NCI-H2196 (cell line): ENCODE data around the gene CFP.
"Not testable (repeated sequence)": the region's sequence is repeated elsewhere in the genome, so short reads cannot be mapped to it uniquely, and the experiment has no call there.

Source experiments
- DNase-seq: peaks from one replicate; lab custom pipeline; 2025; ENCODE audit not compliant: unreplicated experiment; lab: John Stamatoyannopoulos, UW

Gene CFP

DNA sequence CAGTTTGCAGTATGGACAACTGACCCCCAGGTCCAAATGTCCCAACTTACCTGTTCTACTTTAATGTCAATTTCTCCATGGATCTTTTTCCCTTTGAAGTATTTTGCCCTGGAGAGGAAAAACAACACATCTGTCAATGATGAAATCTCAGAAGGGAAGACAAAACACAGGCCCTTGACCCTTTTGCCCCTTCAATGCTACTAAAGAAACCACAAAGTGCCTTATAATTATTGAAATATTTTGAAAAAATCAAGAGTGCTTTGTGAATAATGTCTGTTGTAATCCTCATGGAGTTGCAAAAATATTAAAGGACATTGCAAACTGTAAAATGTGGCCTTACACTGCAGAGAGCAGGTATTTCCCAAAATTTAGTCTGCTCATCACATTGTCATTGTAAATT, 22.6 kb downstream of the CFP start:
- no peak for DNase-seq

GRCh38 chrX:47605024-47605423, 24.7 kb downstream of the CFP start:
- DNase-seq: no peak

GRCh38 chrX:47603125-47603524, 26.6 kb downstream of the CFP start:
- not testable (repeated sequence) for DNase-seq

DNA sequence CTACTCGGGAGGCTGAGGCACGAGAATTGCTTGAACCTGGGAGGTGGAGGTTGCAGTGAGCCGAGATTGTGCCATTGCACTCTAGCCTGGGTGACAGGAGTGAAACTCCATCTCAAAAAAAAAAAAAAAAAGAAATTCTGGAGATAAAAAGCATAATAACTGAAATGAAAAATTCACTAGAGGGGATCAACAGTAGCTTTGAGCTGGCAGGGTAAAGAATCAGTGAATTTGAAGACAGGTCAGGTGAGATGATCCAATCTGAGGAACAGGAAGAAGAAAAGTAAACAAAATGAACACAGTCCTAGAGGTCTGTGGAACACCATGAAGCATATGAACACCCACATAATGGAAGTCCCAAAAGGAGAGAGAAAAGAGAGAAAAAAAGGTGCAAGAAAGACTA, 32.5 kb downstream of the CFP start:
- no peak for DNase-seq

- DNase-seq: no peak
These were observed 33.5 kb downstream of the CFP start for GRCh38 chrX:47596256-47596655.

GRCh38 chrX:47595716-47596251, 33.9 kb downstream of the CFP start:
- DNase-seq: no peak

DNA sequence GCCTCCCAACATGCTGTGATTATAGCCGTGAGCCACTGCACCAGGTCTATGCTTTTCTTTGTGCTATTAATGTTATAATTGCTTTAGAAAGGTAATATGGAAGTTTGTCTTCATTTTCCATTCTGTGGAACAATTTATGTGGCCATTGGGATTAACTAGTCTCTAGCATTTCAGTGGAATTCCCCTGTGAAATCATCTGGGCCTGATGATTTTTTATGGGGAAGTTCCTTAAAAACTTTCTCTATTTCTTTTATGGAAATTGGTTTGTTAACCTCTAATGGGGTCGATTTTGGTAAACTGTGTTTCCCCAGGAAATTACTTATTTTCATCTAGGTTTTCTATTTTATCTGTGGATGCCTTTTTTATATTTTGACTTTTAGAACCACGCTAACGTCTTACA, 36.2 kb downstream of the CFP start:
- DNase-seq: no peak

GRCh38 chrX:47590984-47591383, 38.7 kb downstream of the CFP start:
- DNase-seq: no peak

DNA sequence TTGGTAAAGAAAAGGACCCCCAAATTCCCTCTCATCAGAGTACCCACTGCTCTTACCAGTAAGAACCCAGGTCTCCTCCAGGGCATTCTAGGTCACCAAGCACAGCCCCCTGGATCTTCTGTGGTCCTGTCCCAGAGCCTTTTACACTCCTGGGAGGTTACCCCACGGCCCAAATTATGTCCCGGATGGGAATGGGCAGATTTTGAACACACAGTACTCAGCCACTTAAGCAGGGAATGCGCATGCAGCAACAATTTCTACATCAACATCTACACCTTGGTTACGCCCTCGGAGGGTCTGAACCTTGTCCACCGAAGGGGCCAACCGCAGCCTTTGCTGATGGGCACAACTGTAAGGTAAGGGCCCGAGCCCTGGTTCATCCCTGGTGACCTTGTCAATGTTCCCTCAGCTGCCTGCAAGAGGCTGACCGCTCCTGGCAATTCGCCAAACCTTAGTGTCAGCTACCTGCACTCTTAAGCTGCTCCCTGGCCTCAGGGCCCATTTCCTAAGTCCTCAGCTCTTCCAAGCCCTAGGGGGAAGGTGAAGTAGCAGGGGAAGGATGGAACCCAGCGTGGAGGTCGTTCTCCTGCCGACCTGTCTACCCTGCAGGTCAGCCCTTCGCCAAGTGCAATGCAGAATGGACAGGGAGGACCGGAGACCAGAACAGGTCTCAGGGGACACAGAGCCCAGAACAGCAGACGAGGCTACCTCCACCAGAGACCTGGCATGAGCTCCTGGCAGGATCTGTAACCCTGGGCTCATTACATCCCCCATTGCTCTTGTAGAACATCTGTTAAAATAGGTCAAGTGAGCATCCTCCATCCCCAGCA, 41.6 kb downstream of the CFP start:
- DNase-seq: no peak

DNA sequence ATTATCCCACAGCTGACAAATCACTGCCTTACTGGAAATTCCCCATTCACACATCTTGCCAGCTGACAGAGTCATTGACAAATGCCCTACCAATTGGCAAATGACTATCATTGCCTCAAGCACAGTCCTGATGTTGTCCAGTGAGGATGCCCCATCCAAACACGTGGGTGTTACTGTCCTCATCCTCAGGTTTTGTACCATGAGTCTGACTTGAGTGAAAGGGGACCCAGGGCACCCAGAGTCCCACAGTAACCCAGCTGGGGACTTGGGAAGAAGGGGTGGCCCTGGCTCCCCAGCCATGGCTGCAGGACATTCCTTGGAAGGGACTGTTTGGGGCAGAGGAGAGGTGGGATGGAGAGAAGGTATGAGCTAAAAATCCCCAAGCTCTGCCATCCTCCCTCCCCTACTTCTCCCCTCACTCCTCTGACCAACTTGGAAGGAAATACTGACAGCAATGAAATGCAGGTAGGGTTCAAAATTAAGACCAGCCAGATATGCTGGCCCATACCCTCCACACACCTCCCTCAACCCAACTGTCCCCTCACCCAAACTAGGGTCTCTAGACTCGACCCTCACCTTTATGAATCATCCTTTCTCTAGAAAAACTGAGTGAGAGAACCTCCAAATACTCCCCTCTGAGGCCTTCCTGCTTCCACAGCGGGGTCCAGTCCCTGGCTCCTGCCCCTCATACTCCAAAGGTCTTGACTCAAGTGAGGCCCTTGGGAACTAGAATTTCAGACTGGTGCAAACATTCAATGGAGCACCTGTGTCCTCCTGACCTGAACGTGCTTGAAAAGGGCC, 42.4 kb downstream of the CFP start:
- DNase-seq: no peak

- DNase-seq: no peak
These were observed 43.5 kb downstream of the CFP start for GRCh38 chrX:47586043-47586787.

GRCh38 chrX:47585273-47585672, 44.5 kb downstream of the CFP start:
- DNase-seq: no peak

- DNase-seq: no peak
These were observed 45.0 kb downstream of the CFP start for GRCh38 chrX:47584714-47585113.

DNA sequence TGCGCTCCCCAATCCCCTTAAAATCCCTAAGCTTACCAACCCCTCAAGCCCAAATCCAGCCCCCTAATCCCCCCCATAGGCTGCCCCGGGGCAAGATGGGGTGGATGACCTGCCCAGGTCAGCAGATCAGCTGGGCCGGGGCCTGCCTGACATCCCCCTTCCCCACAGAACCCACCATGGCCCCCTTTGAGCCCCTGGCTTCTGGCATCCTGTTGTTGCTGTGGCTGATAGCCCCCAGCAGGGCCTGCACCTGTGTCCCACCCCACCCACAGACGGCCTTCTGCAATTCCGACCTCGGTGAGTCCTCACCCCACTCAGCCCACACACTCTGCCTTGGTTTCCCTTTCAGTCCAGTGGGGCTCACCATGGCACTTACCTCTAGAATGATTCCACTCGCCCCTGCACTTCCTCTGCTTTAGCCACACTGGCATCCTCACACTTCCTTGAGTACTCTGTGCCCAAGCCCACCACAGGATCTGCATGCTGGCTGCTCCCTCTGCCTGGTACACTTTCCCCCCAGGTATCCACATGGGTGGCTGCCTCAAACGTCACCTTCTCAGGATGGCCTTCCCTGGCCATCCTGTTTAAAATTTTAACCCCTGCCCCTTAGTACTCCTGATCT, 46.4 kb downstream of the CFP start:
- no peak for DNase-seq

- peak; percentile 66 for DNase-seq
These were observed 47.7 kb downstream of the CFP start, which contains the start of gene TIMP1 for GRCh38 chrX:47581731-47582647. TIMP1 (plus strand) TSS chrX:47582436; CDS start chrX:47583416, 980 bp downstream.

DNA sequence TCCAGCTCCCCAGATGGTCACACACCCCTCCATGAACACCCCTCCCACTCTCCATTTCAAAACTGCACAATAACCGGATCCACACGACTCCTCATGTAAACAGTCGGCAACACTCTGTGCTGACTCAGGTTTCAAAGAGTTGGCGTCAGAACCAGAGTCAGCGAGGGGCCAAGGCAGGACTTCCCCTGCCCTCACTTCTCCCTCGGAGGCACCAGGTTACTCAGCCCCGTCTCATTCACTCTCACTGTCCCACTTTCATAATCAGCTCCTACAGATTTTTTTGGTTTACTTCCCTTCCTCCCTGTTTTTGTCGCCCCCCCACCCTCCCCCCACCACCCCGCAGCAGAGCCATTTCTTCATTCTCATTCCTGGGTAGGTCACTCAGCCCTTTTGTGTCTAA, 50.2 kb downstream of the CFP start:
- no peak for DNase-seq

DNA sequence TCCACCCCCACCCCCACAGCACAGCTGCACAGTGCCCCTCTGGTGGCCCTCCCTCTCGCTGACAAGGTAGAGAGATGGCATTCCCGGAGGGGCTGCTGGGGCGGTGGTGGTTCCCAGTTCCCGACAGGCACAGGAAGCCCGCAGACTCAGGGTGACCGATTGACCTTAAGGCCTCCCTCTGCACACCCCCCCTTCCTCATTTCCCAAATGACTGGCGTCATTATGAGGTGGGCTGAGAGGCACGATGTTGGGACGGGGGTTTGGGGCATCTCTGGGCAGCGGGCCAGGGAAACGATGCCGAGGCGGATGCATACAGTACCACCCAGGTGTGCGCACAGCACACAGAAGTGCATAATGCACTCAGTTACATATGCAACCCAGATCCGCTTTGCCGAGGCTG, 51.0 kb downstream of the CFP start:
- no peak for DNase-seq

GRCh38 chrX:47577901-47578300, 51.8 kb downstream of the CFP start:
- DNase-seq: no peak

- no peak for DNase-seq
These were observed 52.3 kb downstream of the CFP start for GRCh38 chrX:47577424-47577823.
